Lower lobe of right lung (tissue), 2 donors: ENCODE data around the gene EID3. TPM values are rescaled to one million over a fixed set of nuclear protein-coding genes. Genes with fewer than 3 reads are reported as not detected.
A peak's percentile ranks its signal among the peaks of the same experiment; 100 is the strongest.
"Not testable (repeated sequence)": the region's sequence is repeated elsewhere in the genome, so short reads cannot be mapped to it uniquely, and the experiment has no call there.

ENCODE experiments used
- ATAC-seq, 2 donors: fragments of 200-7000 bp; cut with Tn5 transposase; one replicate each; pipeline ENCODE4 v1.9.1; 2020 to 2022; ENCODE audit warnings: mild to moderate bottlenecking in 2 of 2, moderate library complexity in 2 of 2
- DNase-seq: peaks from one replicate; pipeline ENCODE4 v3.0.0-alpha.2; 2020
- H3K27ac ChIP-seq: fragments of 200-600 bp; one replicate; pipeline ENCODE4 v1.8.0; 2022
- H3K27me3 ChIP-seq: fragments of 200-600 bp; one replicate; pipeline ENCODE4 v1.8.0; 2022; ENCODE audit warnings: low read depth
- H3K36me3 ChIP-seq: fragments of 200-600 bp; one replicate; pipeline ENCODE4 v1.8.0; 2022; ENCODE audit warnings: mild to moderate bottlenecking
- H3K4me1 ChIP-seq: fragments of 200-600 bp; one replicate; pipeline ENCODE4 v1.8.0; 2022
- H3K4me3 ChIP-seq: fragments of 200-600 bp; one replicate; pipeline ENCODE4 v1.8.0; 2022; ENCODE audit warnings: mild to moderate bottlenecking
- H3K9me3 ChIP-seq: fragments of 200-600 bp; one replicate; pipeline ENCODE4 v1.8.0; 2022
- CTCF ChIP-seq: fragments of 200-600 bp; IDR thresholded peaks from one replicate; pipeline ENCODE4 v1.8.0; 2022; ENCODE audit warnings: antibody characterized with exemption, mild to moderate bottlenecking
- intact Hi-C: fragments of 100-400 bp; cut with DNase I; formaldehyde crosslinking; loops from one replicate; pipeline ENCODE4 v1.11.0; 2022
- total RNA-seq: library from RNA; stranded (reverse); fragmentation: NEBNext Ultra II Directional; extraction: Animal tissue kit (Norgen Biotek cat#: 25700); gene quantifications from one replicate; pipeline ENCODE4 v1.2.1, GENCODE V29; 2021
- donor health status: DM: no; HTN: yes; CAD: no; lungs with severe emphysema.

EID3 gene
- total RNA-seq, 1 donor from 2014 or later, result 3.3 TPM

GRCh38 chr12:104291867-104292524 lies 11.5 kb upstream of the EID3 start:
- H3K4me3 ChIP-seq, result no peak overlapping the region
- H3K27ac ChIP-seq, result no peak overlapping the region

GRCh38 chr12:104292872-104293794 lies 10.4 kb upstream of the EID3 start:
- Histone ChIP-seq H3K4me3 (no peak overlapping the region), H3K27me3 (no peaks in the 10 kb centered on the region), H3K4me1 (peaks cover 67% of the 10 kb centered on the region), H3K9me3 (no peaks in the 10 kb centered on the region), H3K36me3 (peaks cover 47% of the 10 kb centered on the region), H3K27ac (no peak overlapping the region)
- intact Hi-C loops, result no loop called here
- no peak for TF ChIP-seq CTCF
- no peak for ATAC-seq
- no peak for DNase-seq

More at GRCh38 chr12:104291867-104292524, 11.5 kb upstream of the EID3 start:
- no peak for ATAC-seq
- TF ChIP-seq CTCF, result no peak
- Histone ChIP-seq H3K9me3 (no peaks in the 10 kb centered on the region), H3K4me1 (peaks cover 59% of the 10 kb centered on the region), H3K27me3 (no peaks in the 10 kb centered on the region), H3K36me3 (peaks cover 41% of the 10 kb centered on the region)
- no peak for DNase-seq
- intact Hi-C loops, result no loop called here

- H3K9me3 ChIP-seq, H3K4me3 ChIP-seq, ATAC-seq, H3K27me3 ChIP-seq, H3K27ac ChIP-seq, intact Hi-C loops: not testable (repeated sequence)
- peaks cover 70% of the 10 kb centered on the region for H3K4me1 ChIP-seq
- peak; percentile 23 for TF ChIP-seq CTCF
- H3K36me3 ChIP-seq, result peaks cover 56% of the 10 kb centered on the region
- peak; percentile 61 for DNase-seq
Observed at GRCh38 chr12:104294158-104294859, 9.2 kb upstream of the EID3 start.

- Histone ChIP-seq H3K36me3 (peaks cover 59% of the 10 kb centered on the region), H3K27ac (no peak overlapping the region), H3K27me3 (no peaks in the 10 kb centered on the region), H3K4me1 (peaks cover 64% of the 10 kb centered on the region), H3K4me3 (no peak overlapping the region), H3K9me3 (no peaks in the 10 kb centered on the region)
- ATAC-seq, result no peak
- intact Hi-C loops, result no loop called here
- TF ChIP-seq CTCF, result no peak
- no peak for DNase-seq
Observed at GRCh38 chr12:104294927-104295668, 8.4 kb upstream of the EID3 start.

GRCh38 chr12:104295954-104296353 lies 7.6 kb upstream of the EID3 start:
- Histone ChIP-seq H3K9me3 (no peaks in the 10 kb centered on the region), H3K4me1 (peaks cover 59% of the 10 kb centered on the region), H3K27ac (no peak overlapping the region), H3K27me3 (no peaks in the 10 kb centered on the region), H3K36me3 (peaks cover 65% of the 10 kb centered on the region), H3K4me3 (no peak overlapping the region)
- DNase-seq (no peak), ATAC-seq (no peak)
- intact Hi-C loops, result no loop called here
- TF ChIP-seq CTCF, result no peak
